Measurements from ENCODE around the gene CTXND1.

DNA sequence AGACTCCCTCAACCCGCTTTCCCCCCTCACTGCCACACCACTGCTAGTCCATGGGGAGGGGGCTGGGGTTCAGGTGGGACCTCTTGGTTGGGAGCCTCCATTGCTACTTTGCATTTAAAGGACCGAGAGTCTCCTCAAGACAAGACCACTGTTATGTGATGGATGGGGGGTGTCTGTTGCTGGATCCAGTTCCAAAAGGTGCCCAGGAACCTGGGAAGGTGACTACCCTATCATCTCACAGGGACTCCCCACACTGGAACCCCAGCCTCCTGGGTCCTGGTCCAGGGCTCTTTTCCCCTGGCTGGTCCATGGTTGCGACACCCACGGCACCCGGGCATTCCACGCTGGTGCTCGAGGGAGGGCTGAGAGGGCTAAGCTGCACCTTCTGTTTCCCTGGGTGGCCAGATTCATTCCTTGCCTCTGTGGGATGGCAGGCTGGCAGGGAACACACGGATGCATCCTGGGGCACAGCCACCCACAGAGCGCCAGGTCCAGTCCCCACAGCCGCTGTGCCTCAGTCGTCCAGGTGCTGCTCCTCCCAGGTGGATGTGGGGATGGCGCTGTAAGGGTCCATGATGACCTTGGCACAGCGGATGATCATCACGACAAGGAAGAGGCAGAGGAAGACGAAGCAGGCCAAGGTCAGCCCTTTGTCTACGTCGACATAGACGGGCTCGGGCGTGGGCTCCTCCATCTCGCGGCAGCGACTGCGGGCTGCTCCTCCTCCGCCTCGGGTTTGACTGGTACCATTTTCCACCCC is 50.6 kb downstream of the CTXND1 start:
- TF ChIP-seq YY1 (IDR thresholded peaks at IDR 0.05; ENCODE audit: insufficient read depth, insufficient read length) (no peak), ZNF274 (IDR thresholded peaks at IDR 0.05; ENCODE audit: low read depth, low read length) (no peak)

Data from NT2/D1 (cell line).